Skeletal muscle satellite cell (primary cell): Measurements from ENCODE around the gene HPSE. TPM values are rescaled to one million over a fixed set of nuclear protein-coding genes. Genes with fewer than 3 reads are reported as not detected.

Experiments
- H3K27me3 ChIP-seq: 2 replicates; pipeline ENCODE4 v1.7.0; 2013; ENCODE audit warnings: low read length; ENCODE audit not compliant: control insufficient read depth, insufficient read depth
- H3K36me3 ChIP-seq: 2 replicates; pipeline ENCODE4 v1.7.0; 2013; ENCODE audit warnings: mild to moderate bottlenecking, control low read depth, low read length; ENCODE audit not compliant: insufficient read depth
- H3K4me1 ChIP-seq: 2 replicates; pipeline ENCODE4 v1.7.0; 2013; ENCODE audit warnings: low read length; ENCODE audit not compliant: control insufficient read depth, insufficient read depth
- H3K4me2 ChIP-seq: 2 replicates; pipeline ENCODE4 v1.7.0; 2013; ENCODE audit warnings: mild to moderate bottlenecking, low read length
- H3K4me3 ChIP-seq: 2 replicates; pipeline ENCODE4 v1.7.0; 2013; ENCODE audit warnings: low read length
- H3K9ac ChIP-seq: 2 replicates; pipeline ENCODE4 v1.7.0; 2013; ENCODE audit warnings: mild to moderate bottlenecking, low read depth, low read length, moderate library complexity
- H3K9me3 ChIP-seq: replicated peaks from 2 replicates; pipeline ENCODE4 v1.7.0; 2013; ENCODE audit warnings: mild to moderate bottlenecking, control low read depth, low read length
- total RNA-seq: library from RNA; depleted of rRNA; stranded (reverse); fragments of >200 nt; gene quantifications from 2 replicates; pipeline ENCODE4 v1.2.3, GENCODE V29; 2012; rRNA removed

The HPSE gene
- 2.5 and 2.8 TPM in 2 replicates for total RNA-seq

GRCh38 chr4:83334425-83335241, at the start of gene HPSE:
HPSE (minus strand) TSS chr4:83334848; CDS start chr4:83334782, 66 bp downstream.
- H3K9ac ChIP-seq: peak within 1 kb of the TSS; percentile 44

GRCh38 chr4:83382850-83383249, 48.2 kb upstream of the HPSE start:
- no peaks in the 10 kb centered on the region for H3K36me3 ChIP-seq
- H3K9me3 ChIP-seq: no peaks in the 10 kb centered on the region
- no peak overlapping the region for H3K4me3 ChIP-seq
- no peaks in the 10 kb centered on the region for H3K4me1 ChIP-seq
- no peak overlapping the region for H3K9ac ChIP-seq
- H3K4me2 ChIP-seq: no peak overlapping the region
- peaks cover 4% of the 10 kb centered on the region for H3K27me3 ChIP-seq

More at GRCh38 chr4:83334425-83335241, at the start of gene HPSE:
- Histone ChIP-seq H3K9me3 (no peaks in the 10 kb centered on the region), H3K4me3 (peak within 1 kb of the TSS; percentile 78), H3K4me1 (peaks cover 6% of the 10 kb centered on the region), H3K27me3 (peaks cover 8% of the 10 kb centered on the region), H3K36me3 (no peaks in the 10 kb centered on the region), H3K4me2 (peak within 1 kb of the TSS; percentile 95)

- H3K27me3 ChIP-seq: peaks cover 4% of the 10 kb centered on the region
- no peaks in the 10 kb centered on the region for H3K9me3 ChIP-seq
- H3K36me3 ChIP-seq: no peaks in the 10 kb centered on the region
- no peak overlapping the region for H3K4me3 ChIP-seq
- no peaks in the 10 kb centered on the region for H3K4me1 ChIP-seq
- no peak overlapping the region for H3K4me2 ChIP-seq
- no peak overlapping the region for H3K9ac ChIP-seq
Observed at GRCh38 chr4:83381173-83381572, 46.5 kb upstream of the HPSE start.

- Histone ChIP-seq H3K27me3 (peaks cover 4% of the 10 kb centered on the region), H3K36me3 (no peaks in the 10 kb centered on the region), H3K9me3 (no peaks in the 10 kb centered on the region), H3K9ac (no peak overlapping the region), H3K4me2 (no peak overlapping the region), H3K4me1 (no peaks in the 10 kb centered on the region), H3K4me3 (no peak overlapping the region)
Observed at GRCh38 chr4:83378419-83378818, 43.8 kb upstream of the HPSE start.

- Histone ChIP-seq H3K4me1 (peaks cover 3% of the 10 kb centered on the region), H3K36me3 (no peaks in the 10 kb centered on the region), H3K4me2 (no peak overlapping the region)
Observed at GRCh38 chr4:83372931-83373330, 38.3 kb upstream of the HPSE start.

GRCh38 chr4:83371936-83372335, 37.3 kb upstream of the HPSE start:
- Histone ChIP-seq H3K9ac (no peak overlapping the region), H3K27me3 (peaks cover 3% of the 10 kb centered on the region), H3K36me3 (no peaks in the 10 kb centered on the region), H3K9me3 (no peaks in the 10 kb centered on the region), H3K4me3 (no peak overlapping the region), H3K4me1 (peaks cover 3% of the 10 kb centered on the region), H3K4me2 (no peak overlapping the region)

More at GRCh38 chr4:83372931-83373330, 38.3 kb upstream of the HPSE start:
- Histone ChIP-seq H3K9ac (no peak overlapping the region), H3K4me3 (no peak overlapping the region), H3K9me3 (no peaks in the 10 kb centered on the region), H3K27me3 (peaks cover 3% of the 10 kb centered on the region)

- Histone ChIP-seq H3K4me1 (peaks cover 3% of the 10 kb centered on the region), H3K27me3 (peaks cover 3% of the 10 kb centered on the region), H3K4me3 (no peak overlapping the region), H3K9ac (no peak overlapping the region), H3K36me3 (no peaks in the 10 kb centered on the region), H3K9me3 (no peaks in the 10 kb centered on the region), H3K4me2 (no peak overlapping the region)
Observed at GRCh38 chr4:83371235-83371634, 36.6 kb upstream of the HPSE start.

- Histone ChIP-seq H3K4me1 (peaks cover 3% of the 10 kb centered on the region), H3K9ac (no peak overlapping the region), H3K9me3 (no peaks in the 10 kb centered on the region), H3K27me3 (peaks cover 3% of the 10 kb centered on the region), H3K36me3 (no peaks in the 10 kb centered on the region), H3K4me2 (no peak overlapping the region), H3K4me3 (no peak overlapping the region)
Observed at GRCh38 chr4:83370640-83370906, 35.9 kb upstream of the HPSE start.

- H3K9me3 ChIP-seq: no peaks in the 10 kb centered on the region
- no peak overlapping the region for H3K4me3 ChIP-seq
Observed at GRCh38 chr4:83369831-83370639, 35.4 kb upstream of the HPSE start.

GRCh38 chr4:83364312-83364711, 29.7 kb upstream of the HPSE start:
- Histone ChIP-seq H3K4me1 (no peaks in the 10 kb centered on the region), H3K9ac (no peak overlapping the region), H3K9me3 (no peaks in the 10 kb centered on the region), H3K36me3 (no peaks in the 10 kb centered on the region), H3K4me3 (no peak overlapping the region), H3K27me3 (no peaks in the 10 kb centered on the region), H3K4me2 (no peak overlapping the region)

More at GRCh38 chr4:83369831-83370639, 35.4 kb upstream of the HPSE start:
- H3K4me1 ChIP-seq: peaks cover 3% of the 10 kb centered on the region
- H3K36me3 ChIP-seq: no peaks in the 10 kb centered on the region
- H3K4me2 ChIP-seq: no peak overlapping the region
- H3K27me3 ChIP-seq: peaks cover 3% of the 10 kb centered on the region
- H3K9ac ChIP-seq: no peak overlapping the region

- H3K27me3 ChIP-seq: no peaks in the 10 kb centered on the region
- no peak overlapping the region for H3K4me3 ChIP-seq
- H3K4me2 ChIP-seq: no peak overlapping the region
- H3K9me3 ChIP-seq: no peaks in the 10 kb centered on the region
- no peaks in the 10 kb centered on the region for H3K36me3 ChIP-seq
- H3K9ac ChIP-seq: no peak overlapping the region
- peaks cover 15% of the 10 kb centered on the region for H3K4me1 ChIP-seq
Observed at GRCh38 chr4:83362492-83363329, 28.1 kb upstream of the HPSE start.
